ENCODE measurements around the gene SEMA6D.

SEMA6D gene

DNA sequence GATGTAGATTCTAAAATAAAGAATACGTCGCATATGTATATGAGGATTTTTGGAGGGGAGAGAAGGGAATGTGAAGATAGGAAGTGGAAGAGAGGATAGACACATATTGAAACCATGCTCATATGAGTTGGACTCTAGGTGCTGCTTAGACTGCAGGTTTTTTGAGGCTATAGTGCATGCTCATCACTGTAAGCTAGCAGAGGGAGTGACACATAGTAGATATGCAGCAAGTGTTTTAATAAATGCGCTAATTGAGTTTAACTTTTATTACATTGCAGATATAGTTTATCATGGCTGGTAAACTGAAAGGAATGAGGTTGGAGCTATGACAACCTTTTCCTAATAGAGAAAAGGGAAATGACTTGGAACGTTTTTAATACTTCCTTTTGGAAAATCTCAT is 7.7 kb downstream of the SEMA6D start:
- no peak overlapping the region for H3K4me3 ChIP-seq (replicated peaks in 1 of 2; ENCODE audit: low read depth in 2 of 2, low read length in 2 of 2)
- DNase-seq (ENCODE audit: low read depth in 2 of 2): no peak
- TF ChIP-seq, protein P1, sequence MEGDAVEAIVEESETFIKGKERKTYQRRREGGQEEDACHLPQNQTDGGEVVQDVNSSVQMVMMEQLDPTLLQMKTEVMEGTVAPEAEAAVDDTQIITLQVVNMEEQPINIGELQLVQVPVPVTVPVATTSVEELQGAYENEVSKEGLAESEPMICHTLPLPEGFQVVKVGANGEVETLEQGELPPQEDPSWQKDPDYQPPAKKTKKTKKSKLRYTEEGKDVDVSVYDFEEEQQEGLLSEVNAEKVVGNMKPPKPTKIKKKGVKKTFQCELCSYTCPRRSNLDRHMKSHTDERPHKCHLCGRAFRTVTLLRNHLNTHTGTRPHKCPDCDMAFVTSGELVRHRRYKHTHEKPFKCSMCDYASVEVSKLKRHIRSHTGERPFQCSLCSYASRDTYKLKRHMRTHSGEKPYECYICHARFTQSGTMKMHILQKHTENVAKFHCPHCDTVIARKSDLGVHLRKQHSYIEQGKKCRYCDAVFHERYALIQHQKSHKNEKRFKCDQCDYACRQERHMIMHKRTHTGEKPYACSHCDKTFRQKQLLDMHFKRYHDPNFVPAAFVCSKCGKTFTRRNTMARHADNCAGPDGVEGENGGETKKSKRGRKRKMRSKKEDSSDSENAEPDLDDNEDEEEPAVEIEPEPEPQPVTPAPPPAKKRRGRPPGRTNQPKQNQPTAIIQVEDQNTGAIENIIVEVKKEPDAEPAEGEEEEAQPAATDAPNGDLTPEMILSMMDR (IDR thresholded peaks at IDR 0.05; ENCODE audit: low read depth, low read length): no peak

DNA sequence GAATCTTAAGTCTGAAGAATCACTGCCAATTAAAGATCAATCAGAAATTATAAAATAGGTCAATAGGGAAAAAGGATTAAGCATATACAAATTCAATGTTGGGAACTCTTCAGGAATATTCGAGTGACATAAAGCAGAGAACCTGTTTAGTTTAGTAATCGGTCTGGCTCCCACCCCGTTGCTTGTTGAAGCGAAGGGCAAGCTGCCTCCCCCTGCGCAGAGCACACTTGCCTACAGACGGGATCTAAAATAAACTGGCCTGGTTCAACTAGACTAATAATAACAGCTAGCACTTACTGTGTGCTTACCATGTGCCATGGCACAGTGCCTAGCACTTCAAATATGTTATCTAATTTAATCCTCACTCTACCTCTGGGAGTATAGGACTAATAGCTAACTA is 8.6 kb downstream of the SEMA6D start:
- no peak overlapping the region for H3K4me3 ChIP-seq (replicated peaks in 1 of 2; ENCODE audit: low read depth in 2 of 2, low read length in 2 of 2)
- TF ChIP-seq, protein P1 (IDR thresholded peaks at IDR 0.05; ENCODE audit: low read depth, low read length): no peak
- DNase-seq (ENCODE audit: low read depth in 2 of 2): no peak

DNA sequence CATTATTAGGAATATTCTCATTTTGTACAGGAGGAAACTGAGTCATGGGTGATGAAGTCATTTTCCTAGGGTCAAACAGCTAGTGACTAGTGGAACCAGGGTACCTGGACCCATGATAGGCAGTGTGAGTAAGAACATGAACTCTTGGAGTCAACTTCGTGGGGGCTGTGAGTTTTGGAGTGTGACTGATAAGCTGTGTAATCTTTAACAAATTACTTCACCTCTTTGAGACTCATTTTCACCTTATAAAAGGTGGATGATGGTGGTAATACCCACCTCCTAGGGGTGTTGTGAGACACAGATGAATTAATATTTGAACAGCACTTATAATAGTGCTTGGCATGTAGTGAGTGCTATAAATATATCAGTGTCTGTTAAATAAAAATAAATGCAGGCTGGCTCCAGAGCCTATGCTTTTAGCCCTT is 9.1 kb downstream of the SEMA6D start:
- TF ChIP-seq, protein P1 (IDR thresholded peaks at IDR 0.05; ENCODE audit: low read depth, low read length): no peak
- H3K4me3 ChIP-seq (replicated peaks in 1 of 2; ENCODE audit: low read depth in 2 of 2, low read length in 2 of 2): no peak overlapping the region
- no peak for DNase-seq (ENCODE audit: low read depth in 2 of 2)

DNA sequence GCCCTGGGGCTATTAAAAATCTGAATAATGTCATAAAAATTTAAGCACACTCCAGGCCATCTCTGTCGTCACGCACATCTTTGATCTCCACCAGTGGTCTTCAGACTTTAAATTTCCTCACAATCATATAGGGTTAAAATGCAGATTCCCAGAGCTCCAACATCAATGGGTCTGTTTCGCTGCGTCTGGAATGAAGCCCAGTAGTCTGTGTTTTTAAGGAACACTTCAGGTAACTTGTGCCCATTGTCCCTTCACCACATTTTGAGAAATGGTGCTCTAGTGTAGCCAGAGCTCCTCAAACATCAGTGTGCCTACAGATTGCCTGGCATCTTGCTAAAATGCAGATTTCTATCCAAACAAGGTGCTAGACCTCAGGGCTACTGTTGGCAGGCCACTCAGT is 9.8 kb downstream of the SEMA6D start:
- TF ChIP-seq, protein P1 (IDR thresholded peaks at IDR 0.05; ENCODE audit: low read depth, low read length): no peak
- DNase-seq (ENCODE audit: low read depth in 2 of 2): no peak

DNA sequence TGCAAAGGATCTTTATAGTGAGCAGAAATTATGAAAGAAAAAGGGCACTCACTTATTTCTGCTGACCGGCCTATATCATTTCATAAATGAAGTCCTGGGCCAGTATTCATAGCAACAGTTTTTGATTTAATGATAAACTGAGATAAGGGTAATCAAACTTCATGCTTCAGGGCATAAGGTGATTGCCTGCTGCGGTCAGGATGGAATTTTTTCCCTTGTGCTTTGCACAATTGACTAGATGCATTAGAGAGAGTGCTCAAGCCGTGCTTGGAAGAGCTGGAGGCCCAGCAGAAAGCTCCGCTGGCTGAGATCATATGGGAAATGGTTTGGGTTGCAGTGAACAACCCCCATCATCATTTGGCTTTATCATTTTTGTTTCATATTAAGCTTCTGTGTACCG is 10.4 kb downstream of the SEMA6D start:
- TF ChIP-seq, protein P1 (IDR thresholded peaks at IDR 0.05; ENCODE audit: low read depth, low read length): no peak
- no peak overlapping the region for H3K4me3 ChIP-seq (replicated peaks in 1 of 2; ENCODE audit: low read depth in 2 of 2, low read length in 2 of 2)
- no peak for DNase-seq (ENCODE audit: low read depth in 2 of 2)

More for the DNA sequence above, 9.8 kb downstream of the SEMA6D start:
- H3K4me3 ChIP-seq (replicated peaks in 1 of 2; ENCODE audit: low read depth in 2 of 2, low read length in 2 of 2): no peak overlapping the region

DNA sequence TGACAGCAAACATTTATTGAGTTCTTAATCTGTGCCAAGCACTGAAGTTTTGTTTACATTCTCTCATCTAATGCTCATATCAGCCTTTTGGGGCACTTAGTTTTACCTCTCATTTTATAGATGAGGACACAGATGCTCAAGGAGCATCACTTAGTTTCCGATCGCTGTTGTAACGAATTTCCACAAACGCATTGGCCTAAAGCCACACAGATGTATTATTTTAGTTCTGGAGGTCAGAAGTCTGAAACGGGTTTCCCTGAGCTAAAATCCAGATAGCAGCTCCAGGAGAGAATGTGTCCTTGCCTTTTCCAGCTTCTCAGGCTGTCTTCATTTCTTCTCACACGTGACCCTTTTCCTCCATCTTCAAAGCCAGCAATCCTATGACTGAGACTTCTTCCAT is 11.1 kb downstream of the SEMA6D start:
- no peak for DNase-seq (ENCODE audit: low read depth in 2 of 2)
- H3K4me3 ChIP-seq (replicated peaks in 1 of 2; ENCODE audit: low read depth in 2 of 2, low read length in 2 of 2): no peak overlapping the region
- TF ChIP-seq, protein P1 (IDR thresholded peaks at IDR 0.05; ENCODE audit: low read depth, low read length): no peak

DNA sequence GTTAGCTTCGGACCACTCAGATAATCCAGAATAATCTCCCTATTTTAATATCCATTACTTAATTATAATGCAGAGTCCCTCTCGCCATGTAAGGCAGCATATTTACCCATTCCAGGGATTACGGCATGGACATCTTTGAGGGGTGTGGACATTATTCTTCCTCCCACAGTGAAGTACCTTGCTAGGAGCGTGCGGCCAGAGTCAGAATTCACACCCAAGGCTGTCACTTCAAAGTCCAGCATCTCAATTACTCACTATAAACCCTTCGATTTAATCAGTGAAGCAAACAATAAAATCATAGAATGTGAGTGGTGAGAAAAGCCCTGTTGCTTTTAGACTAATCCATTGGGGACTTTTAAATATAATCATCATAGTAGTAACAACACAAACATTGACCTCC is 11.6 kb downstream of the SEMA6D start:
- no peak for DNase-seq (ENCODE audit: low read depth in 2 of 2)
- TF ChIP-seq, protein P1 (IDR thresholded peaks at IDR 0.05; ENCODE audit: low read depth, low read length): no peak
- no peak overlapping the region for H3K4me3 ChIP-seq (replicated peaks in 1 of 2; ENCODE audit: low read depth in 2 of 2, low read length in 2 of 2)
